ENCODE measurements around the gene UNC5A. TPM values are rescaled to one million over a fixed set of nuclear protein-coding genes. Genes with fewer than 3 reads are reported as not detected.
A peak's percentile ranks its signal among the peaks of the same experiment; 100 is the strongest.

Gene UNC5A
- total RNA-seq, 2 donors from 2014 or later, result 0.89 to 1.4 TPM

- WGBS, 2 experiments (ENCODE audit: insufficient coverage in 1 of 2, insufficient read length in 1 of 2), result 91 to 92% methylated on average over 9 to 13 of the region's 13 CpGs
- peaks cover 4% of the 10 kb centered on the region for H3K4me1 Mint-ChIP-seq
- TF ChIP-seq CTCF (conservative IDR thresholded peaks at IDR 0.05), result no peak
Observed at GRCh38 chr5:176886336-176887251, 76.2 kb downstream of the UNC5A start.

GRCh38 chr5:176887252-176887849, 77.0 kb downstream of the UNC5A start:
- Mint-ChIP-seq H3K4me3 (no peak overlapping the region), H3K9me3 (no peaks in the 10 kb centered on the region), H3K36me3 (ENCODE audit: low read depth) (no peaks in the 10 kb centered on the region), H3K4me1 (peaks cover 4% of the 10 kb centered on the region), H3K27me3 (ENCODE audit: insufficient read depth) (peaks cover 2% of the 10 kb centered on the region), H3K27ac (no peak overlapping the region)
- WGBS, 2 experiments (ENCODE audit: insufficient coverage in 1 of 2, insufficient read length in 1 of 2), result 89 to 91% methylated on average over 24 to 28 of the region's 28 CpGs
- peak; percentile 51 for TF ChIP-seq CTCF (conservative IDR thresholded peaks at IDR 0.05)
- Histone ChIP-seq H3K27ac (ENCODE audit: low read depth, low read length) (no peak overlapping the region), H3K9ac (ENCODE audit: extremely low read depth, low read length, poor library complexity, severe bottlenecking) (no peak overlapping the region), H3K36me3 (ENCODE audit: control insufficient read depth, insufficient read depth, low read length) (no peaks in the 10 kb centered on the region), H3K4me1 (ENCODE audit: control insufficient read depth, insufficient read depth, low read length) (no peaks in the 10 kb centered on the region), H3K27me3 (ENCODE audit: control insufficient read depth, insufficient read depth, low read length, poor library complexity, severe bottlenecking) (no peaks in the 10 kb centered on the region), H3K9me3 (ENCODE audit: control insufficient read depth, low read length) (no peaks in the 10 kb centered on the region), H3K4me3 (ENCODE audit: low read length) (no peak overlapping the region)
- no peak for DNase-seq

More at GRCh38 chr5:176886336-176887251, 76.2 kb downstream of the UNC5A start:
- peaks cover 2% of the 10 kb centered on the region for H3K27me3 Mint-ChIP-seq (ENCODE audit: insufficient read depth)
- Histone ChIP-seq H3K9me3 (ENCODE audit: control insufficient read depth, low read length) (no peaks in the 10 kb centered on the region), H3K27me3 (ENCODE audit: control insufficient read depth, insufficient read depth, low read length, poor library complexity, severe bottlenecking) (no peaks in the 10 kb centered on the region), H3K4me1 (ENCODE audit: control insufficient read depth, insufficient read depth, low read length) (no peaks in the 10 kb centered on the region), H3K4me3 (ENCODE audit: low read length) (no peak overlapping the region), H3K27ac (ENCODE audit: low read depth, low read length) (no peak overlapping the region), H3K9ac (ENCODE audit: extremely low read depth, low read length, poor library complexity, severe bottlenecking) (no peak overlapping the region), H3K36me3 (ENCODE audit: control insufficient read depth, insufficient read depth, low read length) (no peaks in the 10 kb centered on the region)
- H3K36me3 Mint-ChIP-seq (ENCODE audit: low read depth), result no peaks in the 10 kb centered on the region
- H3K9me3 Mint-ChIP-seq, result no peaks in the 10 kb centered on the region
- H3K4me3 Mint-ChIP-seq, result no peak overlapping the region
- H3K27ac Mint-ChIP-seq, result no peak overlapping the region
- DNase-seq, result no peak

DNA sequence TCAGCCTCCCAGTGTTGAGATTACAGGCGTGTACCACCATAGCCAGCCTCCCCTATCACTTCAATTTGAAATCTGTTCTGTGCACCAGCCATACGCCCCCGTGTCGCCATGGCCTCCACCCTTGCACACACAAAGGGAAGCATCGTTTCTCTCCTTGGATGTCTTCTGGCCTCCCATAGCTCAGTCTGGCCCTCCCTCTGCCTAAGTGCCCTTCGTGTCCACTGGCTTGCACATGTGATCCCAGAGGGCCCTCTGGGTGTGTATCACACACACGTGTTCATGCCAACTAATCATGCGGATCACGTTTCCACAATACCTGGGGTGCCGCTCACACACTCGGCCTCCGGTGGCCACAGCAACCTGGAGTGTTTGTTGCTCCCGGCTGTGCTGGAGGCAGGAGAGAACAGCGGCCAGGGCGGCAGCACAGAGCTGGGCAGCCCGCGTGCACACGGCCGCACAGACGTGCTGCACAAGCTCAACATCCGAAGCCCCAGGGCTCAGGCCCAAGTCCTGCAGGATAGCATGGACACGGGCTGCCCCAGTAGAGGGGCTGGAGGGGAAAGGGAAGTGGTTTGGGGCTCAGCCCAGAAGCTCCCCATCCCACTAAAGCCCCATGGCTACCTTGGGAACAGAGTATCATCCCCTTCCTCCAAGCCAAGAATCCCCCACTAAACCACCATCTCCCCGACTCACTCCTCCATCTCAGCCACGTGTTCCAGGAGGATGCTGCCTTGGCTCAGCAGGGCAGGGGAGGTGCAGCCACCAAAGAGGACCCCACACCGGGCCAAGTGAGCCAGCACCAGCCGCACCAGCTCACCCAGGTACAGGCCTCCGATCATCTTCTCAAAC, 77.9 kb downstream of the UNC5A start:
- Histone ChIP-seq H3K9me3 (ENCODE audit: control insufficient read depth, low read length) (no peaks in the 10 kb centered on the region), H3K36me3 (ENCODE audit: control insufficient read depth, insufficient read depth, low read length) (no peaks in the 10 kb centered on the region), H3K9ac (ENCODE audit: extremely low read depth, low read length, poor library complexity, severe bottlenecking) (no peak overlapping the region), H3K27me3 (ENCODE audit: control insufficient read depth, insufficient read depth, low read length, poor library complexity, severe bottlenecking) (no peaks in the 10 kb centered on the region), H3K4me1 (ENCODE audit: control insufficient read depth, insufficient read depth, low read length) (no peaks in the 10 kb centered on the region), H3K27ac (ENCODE audit: low read depth, low read length) (no peak overlapping the region), H3K4me3 (ENCODE audit: low read length) (no peak overlapping the region)
- no peak for TF ChIP-seq CTCF (conservative IDR thresholded peaks at IDR 0.05)
- H3K36me3 Mint-ChIP-seq (ENCODE audit: low read depth), result no peaks in the 10 kb centered on the region
- H3K27ac Mint-ChIP-seq, result no peak overlapping the region
- H3K9me3 Mint-ChIP-seq, result no peaks in the 10 kb centered on the region
- DNase-seq, result no peak
- H3K27me3 Mint-ChIP-seq (ENCODE audit: insufficient read depth), result peaks cover 2% of the 10 kb centered on the region
- 87 to 93% methylated on average over 17 to 27 of the region's 27 CpGs for WGBS, 2 experiments (ENCODE audit: insufficient coverage in 1 of 2, insufficient read length in 1 of 2)
- H3K4me3 Mint-ChIP-seq, result no peak overlapping the region
- peaks cover 4% of the 10 kb centered on the region for H3K4me1 Mint-ChIP-seq

Measured in endodermal cell (in vitro differentiated cells).